Endothelial cell (in vitro differentiated cells): ENCODE results near the gene ZEB2. TPM values are rescaled to one million over a fixed set of nuclear protein-coding genes. Genes with fewer than 3 reads are reported as not detected.

ENCODE experiments used
- DNase-seq: peaks from one replicate; pipeline ENCODE4 v3.0.0; 2021; ENCODE audit warnings: low spot score
- H3K27ac Mint-ChIP-seq: one replicate; pipeline ENCODE4 v1.8.0; 2021; ENCODE audit warnings: mixed read lengths, inconsistent platforms; ENCODE audit not compliant: unreplicated experiment
- H3K27me3 Mint-ChIP-seq: one replicate; pipeline ENCODE4 v1.8.0; 2021; ENCODE audit warnings: mild to moderate bottlenecking, moderate library complexity, mixed read lengths, inconsistent platforms; ENCODE audit not compliant: unreplicated experiment
- H3K36me3 Mint-ChIP-seq: one replicate; pipeline ENCODE4 v1.8.0; 2021; ENCODE audit warnings: mild to moderate bottlenecking, low read depth, mixed read lengths, inconsistent platforms; ENCODE audit not compliant: unreplicated experiment
- H3K4me1 Mint-ChIP-seq: one replicate; pipeline ENCODE4 v1.8.0; 2021; ENCODE audit warnings: mild to moderate bottlenecking, mixed read lengths, inconsistent platforms; ENCODE audit not compliant: unreplicated experiment
- H3K4me3 Mint-ChIP-seq: one replicate; pipeline ENCODE4 v1.8.0; 2021; ENCODE audit warnings: mild to moderate bottlenecking, mixed read lengths, inconsistent platforms; ENCODE audit not compliant: unreplicated experiment
- H3K9me3 Mint-ChIP-seq: one replicate; pipeline ENCODE4 v1.8.0; 2021; ENCODE audit warnings: mixed read lengths, inconsistent platforms; ENCODE audit not compliant: unreplicated experiment
- total RNA-seq: library from RNA; stranded (reverse); fragmentation: NEBNext Ultra II Directional; extraction: Animal tissue kit (Norgen Biotek cat#: 25700); gene quantifications from one replicate; pipeline ENCODE4 v1.2.1, GENCODE V29; 2021; ENCODE audit not compliant: unreplicated experiment
- TF ChIP-seq, protein P1 (sequence below): fragments of 200-600 bp; sonication (generic); IDR thresholded peaks from one replicate; pipeline ENCODE4 v1.5.0; 2021; ENCODE audit warnings: antibody characterized with exemption; ENCODE audit not compliant: unreplicated experiment

Gene ZEB2
- total RNA-seq, 1 donor from 2014 or later = 109 TPM

DNA sequence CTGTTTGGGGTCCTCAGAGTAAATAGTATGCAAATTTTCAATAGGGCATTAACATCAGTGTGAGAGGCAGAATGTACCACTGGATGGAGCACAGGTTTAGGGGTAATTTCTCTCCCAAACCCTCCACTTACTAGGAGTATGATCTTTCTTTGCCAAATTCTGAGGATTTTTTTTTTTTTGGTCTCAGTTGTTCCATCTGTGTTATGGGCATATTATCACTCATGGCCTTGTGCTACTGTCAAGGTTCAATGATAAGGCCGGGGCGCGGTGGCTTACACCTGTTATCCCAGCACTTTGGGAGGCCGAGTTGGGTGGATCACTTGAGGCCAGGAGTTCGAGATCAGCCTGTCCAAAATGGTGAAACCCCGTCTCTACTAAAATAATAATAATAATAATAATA is 30.2 kb upstream of the ZEB2 start:
- Mint-ChIP-seq H3K27me3 (peaks cover 3% of the 10 kb centered on the region), H3K4me3 (no peak overlapping the region), H3K9me3 (no peaks in the 10 kb centered on the region), H3K4me1 (peaks cover 3% of the 10 kb centered on the region), H3K27ac (no peak overlapping the region), H3K36me3 (no peaks in the 10 kb centered on the region)
- DNase-seq = no peak
- TF ChIP-seq, protein P1, sequence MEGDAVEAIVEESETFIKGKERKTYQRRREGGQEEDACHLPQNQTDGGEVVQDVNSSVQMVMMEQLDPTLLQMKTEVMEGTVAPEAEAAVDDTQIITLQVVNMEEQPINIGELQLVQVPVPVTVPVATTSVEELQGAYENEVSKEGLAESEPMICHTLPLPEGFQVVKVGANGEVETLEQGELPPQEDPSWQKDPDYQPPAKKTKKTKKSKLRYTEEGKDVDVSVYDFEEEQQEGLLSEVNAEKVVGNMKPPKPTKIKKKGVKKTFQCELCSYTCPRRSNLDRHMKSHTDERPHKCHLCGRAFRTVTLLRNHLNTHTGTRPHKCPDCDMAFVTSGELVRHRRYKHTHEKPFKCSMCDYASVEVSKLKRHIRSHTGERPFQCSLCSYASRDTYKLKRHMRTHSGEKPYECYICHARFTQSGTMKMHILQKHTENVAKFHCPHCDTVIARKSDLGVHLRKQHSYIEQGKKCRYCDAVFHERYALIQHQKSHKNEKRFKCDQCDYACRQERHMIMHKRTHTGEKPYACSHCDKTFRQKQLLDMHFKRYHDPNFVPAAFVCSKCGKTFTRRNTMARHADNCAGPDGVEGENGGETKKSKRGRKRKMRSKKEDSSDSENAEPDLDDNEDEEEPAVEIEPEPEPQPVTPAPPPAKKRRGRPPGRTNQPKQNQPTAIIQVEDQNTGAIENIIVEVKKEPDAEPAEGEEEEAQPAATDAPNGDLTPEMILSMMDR = no peak

DNA sequence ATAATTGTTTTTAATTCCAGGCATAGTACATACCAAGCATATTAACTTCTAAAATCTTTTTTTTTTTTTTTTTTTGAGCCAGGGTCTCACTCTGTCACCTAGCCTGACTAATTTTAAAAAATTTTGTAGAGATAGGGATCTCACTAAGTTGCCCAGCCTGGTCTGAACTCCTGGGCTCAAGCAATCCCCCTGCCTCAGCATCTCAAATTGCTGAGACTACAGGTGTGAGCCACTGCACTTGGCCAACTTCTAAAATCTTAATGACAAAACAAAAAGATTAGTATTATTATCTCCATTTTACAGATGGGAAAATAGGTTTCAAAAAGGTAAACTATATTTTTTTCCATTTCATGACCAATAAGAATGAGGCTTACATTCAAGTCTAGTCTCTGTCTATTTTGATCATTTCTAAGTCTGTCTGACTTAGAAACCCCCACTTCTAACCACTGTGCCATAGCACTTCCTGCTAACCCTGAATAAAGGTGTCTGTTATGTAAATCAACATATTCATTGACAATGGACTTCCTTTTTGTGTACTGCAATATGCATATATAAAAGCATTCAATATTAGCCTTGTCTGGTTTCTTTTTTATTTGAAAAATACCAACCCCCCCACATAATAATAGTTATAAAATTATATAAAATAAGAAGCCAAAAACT is 28.7 kb upstream of the ZEB2 start:
- no peak for DNase-seq
- TF ChIP-seq, protein P1 = no peak
- Mint-ChIP-seq H3K27me3 (peaks cover 3% of the 10 kb centered on the region), H3K4me1 (peaks cover 3% of the 10 kb centered on the region), H3K36me3 (no peaks in the 10 kb centered on the region), H3K4me3 (no peak overlapping the region), H3K27ac (no peak overlapping the region), H3K9me3 (no peaks in the 10 kb centered on the region)

DNA sequence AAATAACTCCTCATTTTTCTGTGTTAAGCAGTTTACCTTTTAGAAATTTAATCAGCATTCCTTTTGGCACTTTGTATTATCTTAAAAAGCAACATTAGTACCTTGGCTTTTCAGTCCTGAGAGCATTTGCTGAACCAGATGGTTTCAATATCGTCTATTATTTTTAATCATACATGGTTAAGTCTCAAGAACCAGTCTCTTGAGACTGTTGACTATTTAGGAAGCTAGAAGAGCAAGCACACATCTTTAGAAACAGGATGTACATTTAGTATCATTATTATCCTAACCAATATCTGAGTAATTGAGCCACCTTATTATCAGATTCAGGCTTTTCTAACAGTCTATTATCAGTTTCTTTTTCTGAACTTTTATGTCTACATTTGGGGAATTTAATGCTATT is 28.2 kb upstream of the ZEB2 start:
- DNase-seq = no peak
- Mint-ChIP-seq H3K4me1 (peaks cover 3% of the 10 kb centered on the region), H3K9me3 (no peaks in the 10 kb centered on the region), H3K27ac (peak overlapping the region; percentile 18), H3K36me3 (no peaks in the 10 kb centered on the region), H3K27me3 (peaks cover 3% of the 10 kb centered on the region), H3K4me3 (no peak overlapping the region)
- TF ChIP-seq, protein P1 = no peak

DNA sequence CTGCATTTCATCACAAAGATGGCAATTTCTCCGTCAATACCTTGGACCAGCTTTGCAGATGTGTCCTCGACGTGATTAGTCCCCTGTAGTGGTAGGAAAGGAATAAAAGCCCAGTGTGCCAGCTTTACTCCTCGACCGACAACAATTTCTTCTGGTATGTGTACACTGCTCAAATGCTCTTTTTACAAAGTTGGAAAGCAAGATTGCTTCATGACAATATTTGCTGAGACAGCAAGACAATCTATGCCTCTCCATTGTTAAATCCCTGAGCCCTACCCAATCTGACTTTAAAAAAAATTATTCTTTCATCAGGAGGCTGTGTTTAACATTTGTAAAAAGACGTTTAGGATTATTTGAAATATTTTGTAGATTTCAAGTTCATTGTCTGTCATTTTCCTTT is 27.6 kb upstream of the ZEB2 start:
- Mint-ChIP-seq H3K4me3 (no peak overlapping the region), H3K27ac (no peak overlapping the region), H3K4me1 (peaks cover 3% of the 10 kb centered on the region), H3K9me3 (no peaks in the 10 kb centered on the region), H3K27me3 (peaks cover 3% of the 10 kb centered on the region), H3K36me3 (no peaks in the 10 kb centered on the region)
- no peak for DNase-seq
- TF ChIP-seq, protein P1 = no peak

DNA sequence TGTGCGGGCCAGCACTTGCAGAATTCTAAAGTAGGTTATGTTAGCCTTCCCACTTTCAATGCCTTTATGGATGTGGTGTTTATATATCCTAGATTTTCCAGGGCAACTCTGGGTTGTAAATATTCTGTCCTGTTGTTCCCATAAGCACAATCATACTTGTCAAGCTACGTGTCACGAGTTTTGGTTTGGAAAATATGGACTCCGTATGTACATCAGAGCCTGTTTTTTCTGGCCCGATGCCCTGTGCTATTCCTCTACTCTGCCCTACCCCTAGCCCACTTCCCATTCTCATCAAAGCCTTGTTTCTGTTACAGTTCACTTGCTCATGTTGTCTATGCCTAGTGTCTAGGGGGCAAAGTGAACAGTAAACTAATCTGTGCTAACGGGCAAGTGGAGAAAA is 27.0 kb upstream of the ZEB2 start:
- Mint-ChIP-seq H3K9me3 (no peaks in the 10 kb centered on the region), H3K4me3 (no peak overlapping the region), H3K4me1 (peaks cover 3% of the 10 kb centered on the region), H3K27me3 (peaks cover 3% of the 10 kb centered on the region), H3K36me3 (no peaks in the 10 kb centered on the region), H3K27ac (no peak overlapping the region)
- DNase-seq = no peak
- TF ChIP-seq, protein P1 = no peak
